T-helper 22 cell (primary cell): ENCODE measurements around the gene CDH20.
"Not testable (repeated sequence)": the region's sequence is repeated elsewhere in the genome, so short reads cannot be mapped to it uniquely, and the experiment has no call there.

Source experiments
- DNase-seq: peaks from one replicate; pipeline ENCODE4 v3.0.0-alpha.2; 2020; ENCODE audit warnings: low read depth

The CDH20 gene

GRCh38 chr18:61348230-61348629 lies 15.0 kb downstream of the CDH20 start:
- no peak for DNase-seq

- DNase-seq: no peak
Observed at GRCh38 chr18:61350578-61350977, 17.3 kb downstream of the CDH20 start.

GRCh38 chr18:61352059-61352458 lies 18.8 kb downstream of the CDH20 start:
- DNase-seq: no peak

GRCh38 chr18:61352611-61353010 lies 19.4 kb downstream of the CDH20 start:
- no peak for DNase-seq

- DNase-seq: no peak
Observed at GRCh38 chr18:61360404-61361383, 27.5 kb downstream of the CDH20 start.

- no peak for DNase-seq
Observed at GRCh38 chr18:61362511-61362910, 29.3 kb downstream of the CDH20 start.

GRCh38 chr18:61364953-61365352 lies 31.7 kb downstream of the CDH20 start:
- DNase-seq: no peak

GRCh38 chr18:61368001-61368400 lies 34.8 kb downstream of the CDH20 start:
- DNase-seq: no peak

GRCh38 chr18:61369671-61370070 lies 36.4 kb downstream of the CDH20 start:
- DNase-seq: not testable (repeated sequence)

- DNase-seq: no peak
Observed at GRCh38 chr18:61371111-61371510, 37.9 kb downstream of the CDH20 start.

GRCh38 chr18:61379827-61380226 lies 46.6 kb downstream of the CDH20 start:
- DNase-seq: no peak

GRCh38 chr18:61388010-61388409 lies 54.8 kb downstream of the CDH20 start:
- DNase-seq: no peak

- no peak for DNase-seq
Observed at GRCh38 chr18:61394983-61395382, 61.8 kb downstream of the CDH20 start.

GRCh38 chr18:61397222-61397621 lies 64.0 kb downstream of the CDH20 start:
- no peak for DNase-seq

GRCh38 chr18:61398961-61399705 lies 65.9 kb downstream of the CDH20 start:
- no peak for DNase-seq

GRCh38 chr18:61400016-61400635 lies 66.9 kb downstream of the CDH20 start:
- DNase-seq: no peak

- DNase-seq: no peak
Observed at GRCh38 chr18:61400716-61401115, 67.5 kb downstream of the CDH20 start.

- DNase-seq: no peak
Observed at GRCh38 chr18:61402726-61403125, 69.5 kb downstream of the CDH20 start.

GRCh38 chr18:61413396-61413795 lies 80.2 kb downstream of the CDH20 start:
- no peak for DNase-seq

- DNase-seq: no peak
Observed at GRCh38 chr18:61414086-61414485, 80.9 kb downstream of the CDH20 start.

- no peak for DNase-seq
Observed at GRCh38 chr18:61419763-61420162, 86.5 kb downstream of the CDH20 start.

GRCh38 chr18:61420218-61420885 lies 87.1 kb downstream of the CDH20 start:
- DNase-seq: no peak
